Measurements from ENCODE around the gene PDXK. TPM values are rescaled to one million over a fixed set of nuclear protein-coding genes. Genes with fewer than 3 reads are reported as not detected.
"Not testable (repeated sequence)": the region's sequence is repeated elsewhere in the genome, so short reads cannot be mapped to it uniquely, and the experiment has no call there.

PDXK gene
- polyA plus RNA-seq, 1 donor from 2014 or later: 22.8 TPM

DNA sequence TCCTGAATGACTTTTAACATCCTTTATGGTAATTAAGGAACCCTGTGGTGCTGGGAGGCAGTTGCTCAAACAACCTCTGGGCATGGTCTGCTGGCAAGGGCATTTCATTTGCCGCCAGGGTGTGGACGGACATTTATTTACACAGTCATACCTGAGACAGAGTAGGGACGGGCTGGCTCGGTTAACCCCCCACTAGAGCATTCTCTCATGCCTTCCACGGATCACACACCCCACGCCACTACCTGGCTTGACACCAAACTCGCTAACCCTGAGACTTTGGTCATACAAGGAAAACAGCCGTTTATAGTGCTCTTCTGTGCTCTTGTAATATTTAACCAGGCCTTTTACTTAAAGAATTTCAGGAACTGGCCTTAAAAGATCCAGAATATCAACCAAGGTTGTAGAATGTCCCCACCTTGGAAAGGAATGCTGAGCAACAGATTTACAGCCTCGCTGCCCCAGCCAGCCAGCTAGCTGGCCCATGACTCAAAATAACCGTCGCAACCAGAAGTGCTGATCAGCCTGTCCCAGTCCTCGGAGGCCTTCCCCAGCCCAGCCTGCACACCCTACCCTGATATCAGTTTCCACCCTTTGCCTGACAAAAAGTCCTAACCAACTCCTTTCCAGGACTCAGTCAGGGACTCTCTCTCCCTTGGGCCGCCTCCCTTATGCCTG is 6.5 kb upstream of the PDXK start:
- no peak overlapping the region for H3K27ac ChIP-seq (ENCODE audit: low read length)
- no peak overlapping the region for H3K4me2 ChIP-seq (ENCODE audit: low read length)
- H3K36me3 ChIP-seq (ENCODE audit: insufficient read depth, low read length): no peaks in the 10 kb centered on the region

GRCh38 chr21:43713123-43713522 is 5.8 kb upstream of the PDXK start:
- not testable (repeated sequence) for H3K36me3 ChIP-seq (ENCODE audit: insufficient read depth, low read length); H3K9me3 ChIP-seq (ENCODE audit: low read length); H2AFZ ChIP-seq (ENCODE audit: low read depth, low read length); H3K79me2 ChIP-seq (replicated peaks; ENCODE audit: insufficient read depth, low read length); H4K20me1 ChIP-seq (ENCODE audit: insufficient read depth); H3F3A ChIP-seq (ENCODE audit: insufficient read depth, low read length, poor library complexity, severe bottlenecking); H3K27me3 ChIP-seq (ENCODE audit: insufficient read depth, low read depth, low read length); H3K4me3 ChIP-seq (ENCODE audit: low read length); H3K4me2 ChIP-seq (ENCODE audit: low read length); H3K9me2 ChIP-seq (ENCODE audit: insufficient read depth, low read length); H3K9ac ChIP-seq (ENCODE audit: low read length); H3K27ac ChIP-seq (ENCODE audit: low read length)

More for the DNA sequence above, 6.5 kb upstream of the PDXK start:
- Histone ChIP-seq H3K9me3 (ENCODE audit: low read length) (no peaks in the 10 kb centered on the region), H3K27me3 (ENCODE audit: insufficient read depth, low read depth, low read length) (no peaks in the 10 kb centered on the region), H3K9ac (ENCODE audit: low read length) (no peak overlapping the region), H3K4me3 (ENCODE audit: low read length) (no peak overlapping the region), H4K20me1 (ENCODE audit: insufficient read depth) (no peaks in the 10 kb centered on the region), H2AFZ (ENCODE audit: low read depth, low read length) (no peak overlapping the region), H3F3A (ENCODE audit: insufficient read depth, low read length, poor library complexity, severe bottlenecking) (no peaks in the 10 kb centered on the region), H3K79me2 (replicated peaks; ENCODE audit: insufficient read depth, low read length) (no peaks in the 10 kb centered on the region), H3K9me2 (ENCODE audit: insufficient read depth, low read length) (no peaks in the 10 kb centered on the region)
- TF ChIP-seq EZH2 (IDR thresholded peaks at IDR 0.05; ENCODE audit: borderline replicate concordance, insufficient read depth, low read length, poor library complexity, severe bottlenecking) (no peak), SMC3 (conservative IDR thresholded peaks at IDR 0.05; ENCODE audit: poor library complexity) (no peak), TAF1 (IDR thresholded peaks at IDR 0.05; ENCODE audit: low read depth) (no peak)

- H2AFZ ChIP-seq (ENCODE audit: low read depth, low read length): no peak overlapping the region
- H3K27me3 ChIP-seq (ENCODE audit: insufficient read depth, low read depth, low read length): no peaks in the 10 kb centered on the region
- H4K20me1 ChIP-seq (ENCODE audit: insufficient read depth): no peaks in the 10 kb centered on the region
- H3K79me2 ChIP-seq (replicated peaks; ENCODE audit: insufficient read depth, low read length): no peaks in the 10 kb centered on the region
- H3K4me3 ChIP-seq (ENCODE audit: low read length): no peak overlapping the region
- TF ChIP-seq RAD21 (conservative IDR thresholded peaks at IDR 0.05): no peak
- TF ChIP-seq REST (IDR thresholded peaks at IDR 0.05; ENCODE audit: borderline replicate concordance): no peak
- TF ChIP-seq CTCF (IDR thresholded peaks at IDR 0.05; ENCODE audit: poor library complexity, severe bottlenecking): no peak
- TF ChIP-seq EP300 (conservative IDR thresholded peaks at IDR 0.05; ENCODE audit: poor library complexity, severe bottlenecking): no peak
- no peak for TF ChIP-seq TAF1 (IDR thresholded peaks at IDR 0.05; ENCODE audit: low read depth)
- no peak for TF ChIP-seq POLR2AphosphoS5 (IDR thresholded peaks at IDR 0.05)
- no peak overlapping the region for H3K27ac ChIP-seq (ENCODE audit: low read length)
- no peaks in the 10 kb centered on the region for H3K36me3 ChIP-seq (ENCODE audit: insufficient read depth, low read length)
- no peak overlapping the region for H3K4me2 ChIP-seq (ENCODE audit: low read length)
- no peaks in the 10 kb centered on the region for H3F3A ChIP-seq (ENCODE audit: insufficient read depth, low read length, poor library complexity, severe bottlenecking)
- H3K9ac ChIP-seq (ENCODE audit: low read length): no peak overlapping the region
- no peaks in the 10 kb centered on the region for H3K9me2 ChIP-seq (ENCODE audit: insufficient read depth, low read length)
- H3K9me3 ChIP-seq (ENCODE audit: low read length): no peaks in the 10 kb centered on the region
These were observed 2.4 kb upstream of the PDXK start for GRCh38 chr21:43716376-43717165.
